ENCODE data around the gene HENMT1. TPM values are rescaled to one million over a fixed set of nuclear protein-coding genes. Genes with fewer than 3 reads are reported as not detected.
"Not testable (repeated sequence)": the region's sequence is repeated elsewhere in the genome, so short reads cannot be mapped to it uniquely, and the experiment has no call there.

HENMT1 gene
- total RNA-seq = under 1 TPM; 0.41 to 0.55 TPM

GRCh38 chr1:108661030-108661609 lies at the start of gene HENMT1:
Gene HENMT1 (minus strand): TSS chr1:108661093. CDS start chr1:108659884, 1,209 bp downstream.
- Histone ChIP-seq H3K4me3 (peak within 1 kb of the TSS; percentile 46 to 65), H3K4me1 (peaks cover 0 to 6% of the 10 kb centered on the region in 2 donors), H3K36me3 (no peaks in the 10 kb centered on the region), H3K27ac (peak within 1 kb of the TSS; percentile 78 to 90), H3K27me3 (no peaks in the 10 kb centered on the region), H3K9me3 (no peaks in the 10 kb centered on the region)
- TF ChIP-seq, protein P1, sequence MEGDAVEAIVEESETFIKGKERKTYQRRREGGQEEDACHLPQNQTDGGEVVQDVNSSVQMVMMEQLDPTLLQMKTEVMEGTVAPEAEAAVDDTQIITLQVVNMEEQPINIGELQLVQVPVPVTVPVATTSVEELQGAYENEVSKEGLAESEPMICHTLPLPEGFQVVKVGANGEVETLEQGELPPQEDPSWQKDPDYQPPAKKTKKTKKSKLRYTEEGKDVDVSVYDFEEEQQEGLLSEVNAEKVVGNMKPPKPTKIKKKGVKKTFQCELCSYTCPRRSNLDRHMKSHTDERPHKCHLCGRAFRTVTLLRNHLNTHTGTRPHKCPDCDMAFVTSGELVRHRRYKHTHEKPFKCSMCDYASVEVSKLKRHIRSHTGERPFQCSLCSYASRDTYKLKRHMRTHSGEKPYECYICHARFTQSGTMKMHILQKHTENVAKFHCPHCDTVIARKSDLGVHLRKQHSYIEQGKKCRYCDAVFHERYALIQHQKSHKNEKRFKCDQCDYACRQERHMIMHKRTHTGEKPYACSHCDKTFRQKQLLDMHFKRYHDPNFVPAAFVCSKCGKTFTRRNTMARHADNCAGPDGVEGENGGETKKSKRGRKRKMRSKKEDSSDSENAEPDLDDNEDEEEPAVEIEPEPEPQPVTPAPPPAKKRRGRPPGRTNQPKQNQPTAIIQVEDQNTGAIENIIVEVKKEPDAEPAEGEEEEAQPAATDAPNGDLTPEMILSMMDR (IDR thresholded peaks at IDR 0.05) = no peak
- DNase-seq (ENCODE audit: low spot score) = peak; percentile 69

DNA sequence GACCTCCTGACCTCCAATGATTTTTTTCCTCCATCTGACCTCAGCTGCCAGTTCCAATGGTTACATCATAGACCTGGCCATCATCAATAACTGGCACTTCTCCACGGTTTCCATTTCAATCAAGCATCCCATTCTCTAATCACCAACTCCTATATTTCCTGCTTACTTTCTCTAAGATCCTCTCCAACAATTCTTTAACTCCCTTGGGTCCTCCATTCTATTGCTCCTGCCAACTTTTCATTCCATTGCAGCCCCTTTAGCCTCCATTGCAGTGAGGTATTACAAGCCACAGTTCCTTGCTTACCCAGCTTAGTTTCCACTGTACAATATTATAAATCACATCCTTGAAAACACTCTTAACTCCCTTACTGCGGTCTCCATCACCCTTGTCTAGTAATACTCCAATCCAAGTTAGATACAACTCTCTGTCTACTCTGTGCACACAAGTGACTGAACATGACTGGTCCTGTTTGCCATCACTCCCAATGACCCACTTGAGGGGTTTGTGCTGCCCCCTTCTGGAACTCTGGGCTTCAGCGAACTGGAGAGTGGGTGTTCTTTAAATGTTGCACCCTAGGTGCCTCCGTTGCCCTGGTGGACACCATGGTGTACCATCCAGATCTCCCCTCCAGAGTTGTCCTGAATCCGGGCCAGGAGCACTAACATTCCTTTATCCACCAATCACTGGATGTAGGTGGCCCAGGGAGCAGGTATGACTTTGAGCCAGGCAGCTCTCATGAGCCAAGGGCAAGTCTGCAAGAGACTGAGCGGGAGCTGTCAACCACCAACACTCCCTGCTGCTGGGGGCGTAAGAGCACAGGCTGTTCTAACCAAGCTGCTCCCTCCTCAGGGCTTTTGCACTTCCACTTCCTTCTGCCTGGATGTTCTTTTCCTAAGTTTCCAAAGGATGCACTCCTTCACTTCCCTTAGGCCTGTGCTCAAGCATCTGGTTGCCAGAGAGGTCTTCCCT lies 48.1 kb upstream of the HENMT1 start:
- DNase-seq (ENCODE audit: low spot score) = no peak
- TF ChIP-seq, protein P1 (IDR thresholded peaks at IDR 0.05) = peak in 1 of 2 donors; percentile 16

GRCh38 chr1:108706643-108707042 lies 45.8 kb upstream of the HENMT1 start:
- Histone ChIP-seq H3K36me3 (peaks cover under 1% of the 10 kb centered on the region), H3K27me3 (no peaks in the 10 kb centered on the region), H3K4me3 (no peak overlapping the region), H3K4me1 (peaks cover 0 to 7% of the 10 kb centered on the region in 2 donors), H3K27ac (no peak overlapping the region), H3K9me3 (no peaks in the 10 kb centered on the region)
- TF ChIP-seq, protein P1 (IDR thresholded peaks at IDR 0.05) = no peak
- no peak for DNase-seq (ENCODE audit: low spot score)

More for the DNA sequence above, 48.1 kb upstream of the HENMT1 start:
- Histone ChIP-seq H3K4me3 (no peak overlapping the region), H3K9me3 (no peaks in the 10 kb centered on the region), H3K4me1 (peaks cover 0 to 7% of the 10 kb centered on the region in 2 donors), H3K36me3 (no peaks in the 10 kb centered on the region), H3K27me3 (no peaks in the 10 kb centered on the region), H3K27ac (no peak overlapping the region)

GRCh38 chr1:108704496-108704895 lies 43.6 kb upstream of the HENMT1 start:
- TF ChIP-seq, protein P1 (IDR thresholded peaks at IDR 0.05) = no peak
- no peaks in the 10 kb centered on the region for H3K9me3 ChIP-seq
- no peak overlapping the region for H3K27ac ChIP-seq
- H3K27me3 ChIP-seq = no peaks in the 10 kb centered on the region
- peaks cover 0 to 7% of the 10 kb centered on the region in 2 donors for H3K4me1 ChIP-seq
- DNase-seq (ENCODE audit: low spot score) = peak; percentile 70
- H3K4me3 ChIP-seq = no peak overlapping the region
- H3K36me3 ChIP-seq = peaks cover 20% of the 10 kb centered on the region

DNA sequence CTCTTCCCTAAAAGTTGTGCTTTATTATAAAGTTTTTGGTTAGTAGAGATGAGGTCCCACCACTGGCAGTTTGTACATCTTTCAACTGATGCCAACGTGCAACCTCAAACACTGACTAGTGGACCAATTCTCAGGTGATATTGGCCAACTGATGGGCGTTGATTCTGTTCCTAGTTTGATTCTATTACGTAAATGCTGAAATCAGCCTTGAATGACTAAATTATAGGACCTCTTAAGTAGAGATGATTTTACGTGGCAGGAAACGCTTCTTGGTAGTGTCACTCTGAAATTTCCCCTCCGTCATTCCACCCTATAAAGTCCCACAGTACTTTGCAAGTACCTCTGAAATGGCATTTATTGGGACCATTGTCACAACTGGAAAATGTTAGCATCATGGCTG lies 43.0 kb upstream of the HENMT1 start:
- H3K27me3 ChIP-seq = no peaks in the 10 kb centered on the region
- no peaks in the 10 kb centered on the region for H3K9me3 ChIP-seq
- H3K36me3 ChIP-seq = peaks cover 26% of the 10 kb centered on the region
- H3K27ac ChIP-seq = no peak overlapping the region
- no peak overlapping the region for H3K4me3 ChIP-seq
- H3K4me1 ChIP-seq = peaks cover 0 to 7% of the 10 kb centered on the region in 2 donors
- no peak for DNase-seq (ENCODE audit: low spot score)
- TF ChIP-seq, protein P1 (IDR thresholded peaks at IDR 0.05) = no peak

DNA sequence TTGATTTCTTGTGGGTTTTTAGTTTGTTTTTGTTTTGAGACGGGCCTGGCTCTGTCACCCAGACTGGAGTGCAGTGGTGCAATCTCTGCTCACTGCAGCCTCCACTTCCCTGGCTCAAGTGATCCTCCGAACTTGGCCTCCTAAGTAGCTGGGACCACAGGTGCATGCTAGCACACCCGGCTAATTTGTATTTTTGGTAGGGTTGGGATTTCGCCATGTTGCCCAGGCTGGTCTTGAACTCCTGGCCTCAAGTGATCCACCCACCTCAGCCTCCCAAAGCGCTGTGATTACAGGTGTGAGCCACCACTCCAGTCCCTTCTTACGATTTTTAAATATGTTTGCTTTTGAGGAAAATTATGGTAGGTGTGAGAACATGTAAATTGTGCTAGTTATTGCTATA lies 41.2 kb upstream of the HENMT1 start:
- H3K4me1 ChIP-seq; H3K27ac ChIP-seq; H3K4me3 ChIP-seq; H3K9me3 ChIP-seq; H3K27me3 ChIP-seq; DNase-seq (ENCODE audit: low spot score): not testable (repeated sequence)
- peaks cover 44% of the 10 kb centered on the region for H3K36me3 ChIP-seq

Measured in right atrium auricular region (tissue), 2 donors.